HTR-8/SVneo (cell line): ENCODE results near the gene MPLKIP.
"Not testable (repeated sequence)": the region's sequence is repeated elsewhere in the genome, so short reads cannot be mapped to it uniquely, and the experiment has no call there.

Source experiments
- DNase-seq: peaks from one replicate; pipeline ENCODE4 v3.0.0; 2011; ENCODE audit warnings: low spot score, mixed read lengths; ENCODE audit not compliant: insufficient read length
- FAIRE-seq: peaks from 2 replicates; lab custom pipeline; 2011; peaks lifted over from hg19 to GRCh38; lab: Jason Lieb, UNC

The MPLKIP gene

DNA sequence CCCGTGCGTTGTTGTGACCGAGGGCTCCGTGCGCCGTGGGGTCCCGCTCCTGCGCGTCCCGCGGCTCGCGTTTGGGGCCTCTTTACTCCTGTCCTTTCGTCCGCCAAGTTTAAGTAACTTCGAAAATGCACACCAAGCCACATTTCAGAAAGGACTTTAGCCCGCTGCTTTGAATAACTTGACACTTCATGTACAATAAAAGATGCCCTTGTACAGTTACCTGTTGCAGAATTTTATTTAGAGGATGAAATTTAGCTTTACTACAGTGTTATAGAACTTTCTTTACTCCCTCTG, 842 bp upstream of the MPLKIP start:
- DNase-seq (no peak), FAIRE-seq (no peak)

DNA sequence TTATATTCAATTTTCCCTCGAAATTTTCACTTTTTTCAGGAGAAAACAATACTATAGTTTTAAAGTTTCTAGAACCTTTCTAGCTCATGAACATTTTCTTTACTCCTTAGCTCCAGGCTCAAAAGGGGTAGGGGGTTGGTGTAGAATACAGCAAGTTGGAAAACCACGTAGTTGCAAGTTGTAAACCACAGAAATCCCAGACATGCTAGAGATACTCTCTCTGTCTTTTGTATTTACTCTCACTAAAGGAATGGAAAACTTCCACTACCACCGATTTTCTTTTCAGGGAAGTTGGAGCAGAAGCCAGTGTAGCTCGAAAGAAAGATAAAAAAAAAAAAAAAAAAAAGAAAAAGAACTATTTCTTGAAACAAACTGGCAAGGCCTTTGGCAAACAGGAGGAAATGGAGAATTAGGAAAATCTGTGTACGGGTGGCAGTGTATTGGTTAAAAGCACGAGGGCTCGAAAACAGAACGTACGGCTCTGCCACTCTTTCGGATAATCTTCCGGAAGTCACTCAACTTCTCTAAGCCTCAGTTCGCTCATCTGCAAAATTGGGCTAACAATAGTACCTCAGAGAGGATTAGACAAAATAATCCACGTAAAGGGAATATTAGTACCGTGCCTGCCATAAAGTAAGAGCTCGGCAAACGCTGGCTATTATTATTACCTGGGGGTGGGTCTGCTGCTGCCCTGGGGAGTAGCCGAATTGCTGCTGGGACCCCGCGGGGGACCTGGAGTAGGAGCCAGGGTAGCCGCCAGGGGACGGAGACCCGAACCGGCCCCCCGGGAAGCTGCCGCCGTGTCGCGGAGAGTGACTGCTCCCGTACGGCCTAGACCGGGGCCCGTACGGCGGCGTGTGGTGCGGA, 628 bp downstream of the MPLKIP start:
- peak; percentile 15 for DNase-seq
- FAIRE-seq, result no peak

DNA sequence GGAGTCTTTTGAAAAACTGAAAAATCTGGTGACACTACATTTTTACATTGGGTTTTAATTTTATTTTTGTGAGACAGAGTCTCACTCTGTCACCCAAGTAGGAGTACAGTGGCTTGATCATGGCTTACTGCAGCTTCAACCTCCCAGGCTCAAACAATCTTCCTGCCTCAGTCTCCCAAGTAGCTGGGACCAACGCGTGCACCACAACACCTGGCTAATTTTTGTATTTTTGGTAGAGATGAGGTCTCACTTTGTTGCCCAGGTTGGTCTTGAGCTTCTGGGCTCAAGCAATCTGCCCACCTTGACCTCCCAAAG, 11.5 kb downstream of the MPLKIP start:
- no peak for DNase-seq
- FAIRE-seq, result no peak

DNA sequence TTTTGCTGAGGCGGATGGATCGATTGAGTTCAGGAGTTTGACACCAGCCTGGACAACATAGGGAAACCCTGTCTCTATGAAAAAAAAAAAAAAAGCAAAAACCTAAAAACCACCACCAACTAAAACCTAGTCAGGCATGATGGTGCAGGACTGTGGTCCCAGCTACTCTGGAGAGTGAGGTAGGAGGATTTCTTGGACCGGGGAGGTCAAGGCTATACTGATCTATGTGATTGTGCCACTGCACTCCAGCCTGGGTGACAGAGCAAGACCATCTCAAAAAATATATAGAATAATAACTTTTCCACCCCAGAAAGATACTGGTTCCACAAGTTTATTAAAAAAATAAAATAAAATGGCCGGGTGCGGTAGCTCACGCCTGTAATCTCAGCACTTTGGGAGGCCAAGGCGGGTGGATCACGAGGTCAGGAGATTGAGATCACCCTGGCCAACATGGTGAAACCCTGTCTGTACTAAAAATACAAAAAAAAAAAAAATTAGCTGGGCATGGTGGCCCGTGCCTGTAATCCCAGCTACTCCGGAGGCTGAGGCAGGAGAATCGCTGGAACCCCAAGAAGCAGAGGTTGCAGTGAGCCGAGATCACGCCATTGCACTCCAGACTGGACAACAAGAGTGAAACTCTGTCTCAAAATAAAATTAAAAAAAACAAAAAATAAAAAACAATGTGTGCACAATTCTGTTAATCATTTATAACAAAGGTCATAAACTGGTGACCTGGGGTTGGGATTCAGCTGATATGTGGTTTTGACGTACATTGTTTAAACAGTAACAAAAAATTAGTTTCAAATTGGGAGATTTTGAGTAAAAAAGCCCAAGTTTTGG, 12.1 kb downstream of the MPLKIP start:
- not testable (repeated sequence) for DNase-seq, FAIRE-seq

DNA sequence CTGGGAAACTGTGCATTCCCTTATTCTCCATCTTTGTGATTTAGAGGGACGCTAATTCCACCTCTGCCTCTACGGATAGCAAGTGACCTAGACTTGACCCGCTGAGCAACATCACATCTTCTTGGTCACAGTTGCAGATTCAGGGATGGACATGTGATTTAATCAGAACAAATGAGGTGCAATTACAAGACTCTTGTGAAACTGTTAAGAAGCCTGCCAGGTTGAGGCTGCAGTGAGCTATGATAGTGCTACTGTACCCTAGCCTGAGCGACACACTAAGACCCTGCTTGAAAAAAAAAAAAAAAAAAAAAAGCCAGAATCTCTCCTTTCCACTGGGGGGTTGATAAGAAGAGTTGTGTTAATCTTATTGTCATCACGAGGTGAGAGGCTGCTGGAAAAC, 14.4 kb downstream of the MPLKIP start:
- no peak for FAIRE-seq
- DNase-seq, result no peak

DNA sequence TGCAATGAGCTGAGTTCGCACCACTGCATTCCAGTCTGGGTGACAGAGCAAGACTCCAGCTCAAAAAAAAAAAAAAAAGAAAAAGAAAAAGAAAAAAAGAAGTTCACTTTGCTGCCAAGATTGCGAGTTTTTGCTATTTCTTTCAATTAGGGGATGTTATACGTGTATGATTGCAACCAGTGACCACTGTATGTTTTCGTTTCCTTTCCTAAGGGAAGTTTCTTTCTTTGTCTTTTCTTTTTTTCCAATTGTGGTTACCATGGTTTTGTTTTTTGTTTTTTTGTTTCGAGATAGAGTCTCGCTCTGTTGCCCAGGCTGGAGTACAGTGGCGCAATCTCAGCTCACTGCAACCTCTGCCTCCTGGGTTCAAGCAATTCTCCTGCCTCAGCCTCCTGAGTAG, 16.2 kb downstream of the MPLKIP start:
- FAIRE-seq, DNase-seq: not testable (repeated sequence)

DNA sequence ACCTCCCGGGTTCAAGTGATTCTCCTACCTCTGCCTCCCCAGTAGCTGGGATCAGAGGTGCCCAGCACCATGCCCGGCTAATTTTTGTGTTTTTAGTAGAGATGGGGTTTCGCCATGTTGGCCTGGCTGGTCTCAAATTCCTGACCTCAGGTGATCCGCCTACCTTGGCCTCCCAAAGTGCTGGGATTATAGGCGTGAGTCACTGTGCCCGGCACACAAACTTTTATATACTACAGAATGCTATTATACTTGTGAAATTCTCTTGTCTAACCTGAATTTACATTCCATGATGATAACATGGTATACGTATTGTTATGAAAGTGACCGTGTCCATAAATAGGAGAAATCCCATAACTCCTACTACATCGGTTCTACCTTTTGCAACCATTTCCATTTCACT, 17.2 kb downstream of the MPLKIP start:
- FAIRE-seq, DNase-seq: not testable (repeated sequence)

DNA sequence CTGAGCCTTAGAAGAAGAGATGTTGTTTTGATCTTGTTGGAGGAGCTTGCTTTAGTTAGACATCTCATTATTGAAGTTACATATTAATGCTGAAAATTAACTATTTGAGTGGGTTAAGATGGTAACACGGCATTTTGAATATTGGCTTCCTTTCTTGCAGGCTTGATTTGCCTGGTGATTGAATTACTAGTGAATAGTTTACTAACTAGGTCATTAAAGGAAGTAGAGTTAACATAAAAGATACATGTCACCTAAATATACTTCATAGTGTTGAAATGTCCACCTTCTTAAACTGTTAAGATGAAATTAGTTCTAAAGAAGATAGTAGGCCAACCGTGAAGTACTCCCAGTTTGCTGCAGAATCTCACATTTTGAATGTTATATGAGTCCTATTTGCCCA, 18.5 kb downstream of the MPLKIP start:
- no peak for FAIRE-seq
- DNase-seq, result no peak

DNA sequence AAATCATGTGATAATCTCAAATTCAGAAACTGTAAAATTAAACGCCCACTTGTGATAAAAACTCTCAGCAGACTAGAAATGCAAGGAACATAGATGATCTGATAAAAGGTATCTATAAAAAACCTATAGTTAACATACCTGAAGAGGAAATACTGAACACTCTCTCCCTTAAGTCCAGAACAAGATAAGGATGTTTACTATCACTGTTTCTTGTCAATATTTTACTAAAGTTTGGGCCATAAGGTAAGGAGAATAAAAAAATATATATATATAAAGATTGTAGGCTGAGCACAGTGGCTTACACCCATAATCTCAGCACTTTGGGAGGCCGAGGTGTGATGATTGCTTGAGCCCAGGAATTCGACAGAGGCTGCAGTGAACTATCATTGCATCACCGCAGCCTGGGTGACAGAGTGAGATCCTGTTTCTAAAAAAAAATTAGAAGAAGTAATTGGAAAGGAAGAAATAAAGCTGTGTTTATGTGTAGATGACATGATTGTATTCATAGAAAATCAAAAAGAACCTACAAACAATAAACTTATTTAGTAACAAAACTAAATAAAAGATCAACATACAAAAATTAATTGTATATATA, 28.4 kb downstream of the MPLKIP start:
- FAIRE-seq (no peak), DNase-seq (no peak)

DNA sequence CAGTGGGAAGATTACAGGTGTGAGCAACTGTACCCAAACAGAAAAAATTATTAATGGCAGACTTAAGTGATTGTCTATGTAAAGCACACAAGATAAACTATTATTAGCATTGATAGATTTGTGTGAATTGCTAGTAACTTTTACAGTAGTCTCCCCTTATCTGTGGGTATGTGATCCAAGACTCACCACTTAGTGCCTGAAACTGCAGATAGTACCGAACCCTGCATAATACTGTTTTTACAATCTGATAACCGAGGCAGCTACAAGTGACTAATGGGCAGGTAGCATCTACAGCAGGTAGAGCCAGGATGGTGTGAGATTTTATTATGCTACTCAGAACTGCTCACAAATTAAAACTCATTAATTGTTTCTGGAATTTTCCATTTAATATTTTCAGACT, 31.5 kb downstream of the MPLKIP start:
- FAIRE-seq (no peak), DNase-seq (no peak)

DNA sequence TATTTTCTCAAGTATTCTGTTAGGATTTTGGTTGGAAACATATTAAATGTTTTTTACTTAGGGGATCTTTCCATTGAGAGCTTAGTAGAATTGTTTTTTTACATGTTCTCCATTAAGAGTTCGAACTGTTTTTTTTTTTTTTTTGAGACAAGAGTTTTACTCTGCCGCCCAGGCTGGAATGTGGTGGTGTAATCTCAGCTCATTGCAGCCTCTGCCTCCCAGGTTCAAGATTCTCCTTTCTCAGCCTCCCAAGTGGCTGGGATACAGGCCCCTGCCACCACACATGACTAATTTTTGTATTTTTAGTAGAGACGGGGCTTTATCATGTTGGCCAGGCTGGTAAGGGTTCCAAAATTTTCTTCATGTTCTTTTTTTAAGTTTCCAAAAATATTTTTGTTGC, 33.2 kb downstream of the MPLKIP start:
- no peak for DNase-seq
- no peak for FAIRE-seq

DNA sequence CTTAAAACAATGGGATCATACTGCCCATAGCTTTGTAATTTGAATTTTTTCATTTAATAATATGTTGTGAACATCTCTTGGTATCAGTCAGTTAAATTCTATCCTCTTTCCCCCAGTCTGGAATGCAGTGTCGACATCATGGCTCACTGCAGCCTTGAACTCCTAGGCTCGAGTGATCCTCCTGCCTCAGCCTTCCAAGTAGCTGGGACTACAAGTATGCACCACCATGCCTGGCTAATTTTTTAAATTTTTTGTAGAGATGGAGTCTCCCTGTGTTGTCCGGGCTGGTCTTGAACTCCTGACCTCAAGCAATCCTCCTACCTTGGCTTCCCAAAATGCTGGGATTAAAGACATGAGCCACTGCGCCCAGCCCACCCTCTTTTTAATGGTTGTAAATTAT, 34.6 kb downstream of the MPLKIP start:
- no peak for FAIRE-seq
- DNase-seq, result no peak

DNA sequence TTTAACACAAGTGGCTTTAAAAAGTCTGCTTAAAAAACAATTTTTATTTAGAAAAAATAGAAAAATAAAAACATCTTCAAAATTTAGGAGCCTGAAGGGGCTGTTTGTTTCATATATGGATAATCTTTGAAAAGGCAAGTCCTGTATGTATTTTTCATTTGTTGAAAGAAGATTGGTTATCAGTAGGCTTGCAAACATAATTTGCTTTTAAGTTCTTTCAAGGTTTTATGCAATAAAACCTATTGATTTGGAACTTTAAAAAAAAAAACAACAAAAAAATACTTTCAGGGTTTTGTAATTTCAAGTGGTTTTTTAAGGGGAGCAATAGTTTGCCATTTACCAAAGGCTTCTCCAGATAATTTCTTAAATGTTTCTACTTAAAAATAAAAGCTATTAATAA, 35.6 kb downstream of the MPLKIP start:
- FAIRE-seq (no peak), DNase-seq (no peak)

DNA sequence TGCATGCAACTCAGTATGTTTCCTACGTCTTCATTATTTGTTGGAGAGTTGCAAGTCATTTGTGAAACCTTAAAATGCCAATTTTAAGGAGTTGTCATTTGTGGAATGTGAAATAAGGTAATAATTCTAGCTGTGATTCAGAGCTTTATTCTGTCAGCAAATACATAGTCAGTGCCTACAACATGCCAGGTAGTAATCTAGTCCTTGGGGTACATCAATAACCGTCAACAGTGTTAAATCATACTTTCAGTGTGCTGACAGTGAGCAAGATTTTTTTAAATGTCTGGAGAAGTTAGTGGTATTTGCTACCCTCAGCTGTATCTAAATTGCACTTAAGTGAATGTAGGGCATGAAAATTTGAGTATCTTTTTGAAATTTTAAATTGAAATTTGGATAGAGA, 36.7 kb downstream of the MPLKIP start:
- FAIRE-seq, result peak; percentile 70

DNA sequence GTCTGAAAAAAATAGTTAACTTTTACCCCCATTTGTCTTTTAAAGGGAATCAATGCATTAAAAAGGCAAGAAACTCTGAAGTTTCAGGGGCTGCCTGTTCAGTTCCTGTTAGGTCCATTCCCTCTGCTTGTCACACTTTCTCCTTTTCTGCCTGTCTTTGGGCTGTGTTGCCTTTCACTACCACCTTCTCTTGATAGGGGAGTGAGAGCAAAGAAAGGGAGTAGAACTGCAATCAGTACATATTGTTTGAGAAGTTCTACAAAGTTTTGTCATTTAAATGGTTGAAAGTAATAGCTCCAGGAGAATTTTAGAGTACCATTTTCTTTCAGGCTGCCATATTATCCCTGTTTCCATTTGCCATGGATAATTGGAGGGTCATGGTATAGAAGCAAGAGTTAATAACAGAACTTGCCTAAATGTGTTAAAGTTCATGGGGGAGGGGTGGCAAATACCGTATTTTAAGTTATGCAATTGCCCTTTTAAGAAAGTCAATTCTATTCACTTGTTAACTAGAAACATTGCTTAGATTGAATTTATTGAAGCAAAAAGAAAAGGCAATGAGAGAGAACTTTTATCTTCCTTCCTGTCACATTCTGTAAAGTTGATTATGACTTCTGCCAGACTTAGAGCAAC, 38.6 kb downstream of the MPLKIP start:
- no peak for DNase-seq
- FAIRE-seq, result no peak

More for the DNA sequence above, 36.7 kb downstream of the MPLKIP start:
- DNase-seq, result no peak

DNA sequence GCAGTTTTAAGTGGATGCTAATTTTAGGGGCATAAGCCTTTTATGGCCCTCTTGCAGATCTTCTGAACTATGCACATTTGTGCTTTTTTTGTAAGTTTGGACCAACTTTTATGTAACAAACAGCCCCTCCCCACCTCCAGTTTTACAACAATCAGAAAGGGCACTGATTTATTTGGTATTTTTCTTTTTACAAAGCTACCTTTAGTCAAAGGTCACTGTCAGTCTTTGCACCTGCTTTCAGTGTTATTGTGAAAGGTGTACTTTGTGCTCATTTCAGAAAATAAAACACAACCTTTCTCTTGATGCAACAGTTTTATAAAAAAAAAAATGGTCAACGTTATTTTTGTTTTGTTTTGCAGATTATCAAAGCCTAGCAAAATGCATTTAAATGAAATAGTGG, 39.2 kb downstream of the MPLKIP start:
- FAIRE-seq, result no peak
- no peak for DNase-seq

DNA sequence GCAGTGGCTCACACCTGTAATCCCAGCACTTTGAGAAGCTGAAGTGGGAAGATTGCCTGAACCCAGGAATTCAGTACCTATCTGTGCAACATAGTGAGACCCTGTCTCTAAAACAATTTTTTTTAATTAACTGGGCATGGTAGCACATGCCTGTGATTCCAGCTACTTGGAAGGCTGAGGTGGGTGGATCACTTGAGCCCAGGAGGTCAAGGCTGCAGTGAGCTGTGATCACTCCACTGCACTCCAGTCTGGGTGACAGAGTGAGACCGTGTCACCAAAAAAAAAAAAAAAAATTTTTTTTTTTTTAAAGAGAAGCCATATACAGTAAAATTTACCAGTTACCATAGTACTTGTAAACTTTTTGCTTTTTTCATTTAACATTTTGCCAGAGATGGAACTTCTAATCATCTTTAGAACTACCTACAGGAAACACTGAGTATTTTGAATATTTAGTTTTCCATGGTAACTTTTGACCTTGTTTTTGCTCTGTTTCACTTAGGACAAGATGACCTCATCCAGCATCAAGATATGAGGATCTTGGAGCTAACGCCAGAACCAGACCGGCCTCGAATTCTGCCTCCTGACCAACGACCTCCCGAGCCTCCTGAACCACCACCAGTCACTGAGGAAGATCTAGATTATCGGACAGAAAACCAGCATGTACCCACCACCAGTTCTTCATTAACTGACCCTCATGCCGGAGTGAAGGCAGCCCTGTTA, 40.6 kb downstream of the MPLKIP start:
- FAIRE-seq (no peak), DNase-seq (no peak)

DNA sequence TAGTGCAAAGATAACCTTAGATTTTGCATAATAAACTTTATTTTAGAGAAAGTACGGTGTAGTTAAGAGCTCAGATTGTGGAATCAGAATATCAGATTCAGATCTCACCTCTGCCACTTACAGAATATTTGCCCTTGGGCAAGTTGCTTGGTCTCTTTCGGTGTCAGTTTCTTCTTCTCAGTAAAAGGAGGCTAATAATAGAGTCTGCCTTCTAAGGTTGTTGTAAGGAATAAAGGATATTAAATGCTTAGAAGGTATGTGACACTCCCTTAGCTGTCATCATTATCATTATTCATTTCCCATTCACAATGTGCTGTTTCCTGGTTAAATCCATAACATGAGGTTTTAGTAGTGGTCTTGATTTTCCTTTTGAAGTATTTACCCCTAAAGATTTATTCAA, 42.2 kb downstream of the MPLKIP start:
- DNase-seq (no peak), FAIRE-seq (no peak)

DNA sequence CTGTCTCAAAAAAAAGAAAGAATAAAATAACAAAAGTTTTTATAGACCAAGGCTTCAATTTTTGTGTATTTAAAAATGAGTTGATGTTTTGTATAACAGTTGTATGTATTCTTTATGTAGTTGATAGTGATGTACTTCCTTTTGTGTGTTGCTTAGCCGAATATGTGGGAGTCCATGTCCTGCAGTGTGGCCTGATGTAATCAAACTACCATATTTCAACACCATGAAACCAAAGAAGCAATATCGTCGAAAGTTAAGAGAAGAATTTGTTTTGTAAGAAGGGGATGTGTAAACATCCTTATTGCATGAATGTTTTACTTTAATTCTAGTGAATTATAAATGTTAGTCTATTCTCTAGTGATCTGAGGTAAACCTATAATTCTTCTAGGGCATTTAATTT, 56.6 kb downstream of the MPLKIP start:
- no peak for FAIRE-seq
- no peak for DNase-seq
